K562 (cell line): ENCODE results near the gene LRRC58. TPM values are rescaled to one million over a fixed set of nuclear protein-coding genes. Genes with fewer than 3 reads are reported as not detected.

Experiments used
- ATAC-seq: fragments of 200-7000 bp; cut with Tn5 transposase; 3 replicates; pipeline ENCODE4 v1.9.1; 2020; ENCODE audit warnings: moderate library complexity
- BruUV-seq: library from RNA; stranded (reverse); fragments of 400-500 nt; replicated peaks from 2 replicates; lab custom pipeline; 2021; lab: Mats Ljungman, UMichigan
- CTCF ChIA-PET: fragments of 300-600 bp; formaldehyde crosslinking; extraction: SDS; loops from one replicate; lab custom pipeline; 2021; ENCODE audit warnings: low intra/inter-chr PET ratio; lab: Yijun Ruan, JAX
- POLR2A ChIA-PET: fragments of 300-600, 350-650 bp; sonication (Branson Sonifier 250); formaldehyde crosslinking; extraction: SDS; loops from one replicate; lab custom pipeline; 2021; ENCODE audit warnings: antibody characterized with exemption, inconsistent platforms; lab: Yijun Ruan, JAX
- DNase-seq, 4 experiments: peaks; one replicate each; pipeline versions ENCODE4 v3.0.0 to v3.0.0-alpha.2; 2011 to 2018; ENCODE audit warnings: low spot score in 3 of 4, mixed read lengths in 3 of 4; ENCODE audit errors: extremely low read depth in 1 of 4
- FAIRE-seq: peaks from 2 replicates; lab custom pipeline; 2011; peaks lifted over from hg19 to GRCh38; lab: Jason Lieb, UNC
- H2AFZ ChIP-seq: 2 replicates; pipeline ENCODE4 v1.6.0; 2011; ENCODE audit warnings: low read depth, low read length, control low read depth, inconsistent platforms
- H3K27ac ChIP-seq: fragments of 200-600 bp; 3 replicates; pipeline ENCODE4 v1.8.0; 2011; ENCODE audit warnings: low read depth, mild to moderate bottlenecking, control low read depth, inconsistent platforms, low read length, moderate library complexity, mixed read lengths; ENCODE audit errors: extremely low read depth
- H3K27me3 ChIP-seq, 2 experiments: fragments of 300-600 bp in 1 of 2; 2 replicates in 1 of 2; 3 replicates in 1 of 2; pipeline versions ENCODE4 v1.6.0 to v1.8.0; 2011; ENCODE audit warnings: inconsistent platforms in 2 of 2, low read length in 2 of 2, mild to moderate bottlenecking in 1 of 2, mixed read lengths in 1 of 2, moderate library complexity in 1 of 2; ENCODE audit not compliant: control insufficient read depth in 2 of 2, insufficient read depth in 2 of 2
- H3K36me3 ChIP-seq: fragments of 300-600 bp; 3 replicates; pipeline ENCODE4 v1.8.0; 2011; ENCODE audit warnings: mild to moderate bottlenecking, low read length, inconsistent platforms; ENCODE audit not compliant: control insufficient read depth, insufficient read depth
- H3K4me1 ChIP-seq, 2 experiments: fragments of 200-600 bp in 1 of 2; replicated peaks in 1 of 2; 2 replicates in 1 of 2; 3 replicates in 1 of 2; pipeline versions ENCODE4 v1.5.1 to v1.8.0; 2011; ENCODE audit warnings: inconsistent platforms in 2 of 2, low read length in 2 of 2, mild to moderate bottlenecking in 1 of 2, mixed read lengths in 1 of 2, moderate library complexity in 1 of 2; ENCODE audit not compliant: control insufficient read depth in 2 of 2, insufficient read depth in 2 of 2
- H3K4me2 ChIP-seq: 2 replicates; pipeline ENCODE4 v1.6.1; 2011; ENCODE audit warnings: low read length, control low read depth, inconsistent platforms, mixed read lengths; ENCODE audit not compliant: insufficient read depth
- H3K4me3 ChIP-seq: fragments of 200-600 bp; sonication (generic), shearing (Covaris generic); 2 replicates; pipeline ENCODE4 v1.5.1; 2016; ENCODE audit warnings: control low read depth, inconsistent platforms
- H3K79me2 ChIP-seq: fragments of 200-600 bp; 3 replicates; pipeline ENCODE4 v1.8.0; 2011; ENCODE audit warnings: low read length, inconsistent platforms; ENCODE audit not compliant: control insufficient read depth, insufficient read depth
- H3K9ac ChIP-seq, 2 experiments: 2 replicates each; pipeline versions ENCODE4 v1.6.0 to v1.6.1; 2011; ENCODE audit warnings: low read depth in 2 of 2, low read length in 2 of 2, control low read depth in 1 of 2, inconsistent platforms in 1 of 2, mild to moderate bottlenecking in 1 of 2, mixed read lengths in 1 of 2; ENCODE audit not compliant: insufficient read depth in 1 of 2
- H3K9me1 ChIP-seq: one replicate; pipeline ENCODE4 v1.6.0; 2011; ENCODE audit warnings: inconsistent platforms, mild to moderate bottlenecking, low read length, moderate library complexity; ENCODE audit not compliant: control insufficient read depth, insufficient read depth
- H3K9me3 ChIP-seq: replicated peaks from 2 replicates; pipeline ENCODE4 v1.5.1; 2011; ENCODE audit warnings: low read depth, low read length, inconsistent platforms; ENCODE audit not compliant: control insufficient read depth, insufficient read depth
- H4K20me1 ChIP-seq: replicated peaks from 2 replicates; pipeline ENCODE4 v1.6.1; 2011; ENCODE audit warnings: low read length, inconsistent platforms, mixed read lengths; ENCODE audit not compliant: control insufficient read depth, insufficient read depth
- C11orf30 ChIP-seq: fragments of 450-650 bp; IDR thresholded peaks from 2 replicates; pipeline ENCODE4 v1.6.1; 2016; ENCODE audit warnings: low read depth, mild to moderate bottlenecking
- CREB5 ChIP-seq: fragments of 250-450 bp; sonication (Bioruptor Pico); IDR thresholded peaks from 2 replicates; pipeline ENCODE4 v1.5.0; 2020; ENCODE audit warnings: mild to moderate bottlenecking
- HMG20B ChIP-seq: fragments of 250-450 bp; sonication (Bioruptor Pico); IDR thresholded peaks from 2 replicates; pipeline ENCODE4 v1.5.0; 2021; ENCODE audit warnings: mild to moderate bottlenecking
- KAT7 ChIP-seq: sonication (generic); formaldehyde crosslinking; IDR thresholded peaks from 2 replicates; pipeline ENCODE4 v1.8.0; 2022; ENCODE audit warnings: missing genetic modification reagents, mild to moderate bottlenecking, borderline replicate concordance
- KHSRP ChIP-seq: fragments of 450-650 bp; IDR thresholded peaks from 2 replicates; pipeline ENCODE4 v1.6.1; 2017
- L3MBTL2 ChIP-seq: fragments of 450-650 bp; IDR thresholded peaks from 2 replicates; pipeline ENCODE4 v1.6.1; 2016; ENCODE audit warnings: mild to moderate bottlenecking, moderate library complexity
- MTA3 ChIP-seq: fragments of 450-650 bp; formaldehyde crosslinking; IDR thresholded peaks from 2 replicates; pipeline ENCODE4 v1.6.1; 2017; ENCODE audit warnings: mild to moderate bottlenecking, borderline replicate concordance
- NR1H2 ChIP-seq: sonication (generic); formaldehyde crosslinking; IDR thresholded peaks from 2 replicates; pipeline ENCODE4 v1.4.0; 2020; ENCODE audit warnings: mild to moderate bottlenecking, missing genetic modification reagents
- NR2C1 ChIP-seq, 2 experiments: fragments of 450-650 bp; IDR thresholded peaks; 2 replicates each; pipeline ENCODE4 v1.6.1; 2017; ENCODE audit warnings: mild to moderate bottlenecking in 2 of 2, antibody characterized with exemption in 1 of 2, inconsistent platforms in 1 of 2, missing compliant biosample characterization in 1 of 2, missing genetic modification characterization in 1 of 2
- POLR2AphosphoS5 ChIP-seq: IDR thresholded peaks from 2 replicates; pipeline ENCODE4 v1.6.1; 2011; ENCODE audit warnings: mild to moderate bottlenecking, low read depth, low read length, moderate library complexity; ENCODE audit not compliant: control insufficient read depth, insufficient read depth
- RFX7 ChIP-seq: fragments of 250-450 bp; sonication (Bioruptor Pico); IDR thresholded peaks from 2 replicates; pipeline ENCODE4 v1.5.1; 2021; ENCODE audit warnings: mild to moderate bottlenecking
- SMAD4 ChIP-seq: fragments of 250-450 bp; sonication (Bioruptor Pico); conservative IDR thresholded peaks from 2 replicates; pipeline ENCODE4 v1.8.0; 2021; ENCODE audit warnings: inconsistent platforms, mild to moderate bottlenecking, moderate library complexity
- TARDBP ChIP-seq: fragments of 450-650 bp; IDR thresholded peaks from 2 replicates; pipeline ENCODE4 v1.6.1; 2016
- TCF3 ChIP-seq: sonication (generic); formaldehyde crosslinking; IDR thresholded peaks from 2 replicates; pipeline ENCODE4 v1.4.0; 2020; ENCODE audit warnings: mild to moderate bottlenecking, missing genetic modification reagents
- TCFL5 ChIP-seq: fragments of 250-450 bp; sonication (Bioruptor Pico); conservative IDR thresholded peaks from 2 replicates; pipeline ENCODE4 v1.6.1; 2021; ENCODE audit warnings: mild to moderate bottlenecking, moderate library complexity, matching md5 sums
- ZNF134 ChIP-seq: fragments of 250-450 bp; sonication (Bioruptor Pico); conservative IDR thresholded peaks from 2 replicates; pipeline ENCODE4 v1.4.0; 2020
- ZNF212 ChIP-seq: fragments of 450-650 bp; formaldehyde crosslinking; IDR thresholded peaks from 2 replicates; pipeline ENCODE4 v1.4.0; 2020; ENCODE audit warnings: mild to moderate bottlenecking
- ZNF586 ChIP-seq: fragments of 450-650 bp; formaldehyde crosslinking; conservative IDR thresholded peaks from 2 replicates; pipeline ENCODE4 v1.4.0; 2020; ENCODE audit warnings: mild to moderate bottlenecking, moderate library complexity
- ZNF639 ChIP-seq, 2 experiments: fragments of 200-800 bp in 1 of 2; sonication (Bioruptor generic) in 1 of 2; sonication (generic) in 1 of 2; formaldehyde crosslinking in 1 of 2; IDR thresholded peaks in 1 of 2; conservative IDR thresholded peaks in 1 of 2; 2 replicates each; pipeline versions ENCODE4 v1.5.0 to v1.6.1; 2016 to 2020; ENCODE audit warnings: missing compliant biosample characterization in 1 of 2, missing genetic modification characterization in 1 of 2, missing genetic modification reagents in 1 of 2
- in situ Hi-C: fragments of 300-500 bp; cut with MboI; formaldehyde crosslinking; loops from 4 replicates; pipeline ENCODE4 v1.15.0; 2018; ENCODE audit warnings: inconsistent platforms, mixed read lengths
- intact Hi-C: fragments of 100-400 bp; cut with micrococcal nuclease; formaldehyde crosslinking; loops from 2 replicates; pipeline ENCODE4 v1.14.2; 2022
- polyA plus RNA-seq, 8 experiments: library from polyadenylated mRNA; depleted of rRNA in 4 of 8; stranded (reverse) in 5 of 8; unstranded in 3 of 8; fragments of >200 nt; fragmentation: Nextera tagmentation in 2 of 8; fragmentation: Illumina TruSeq in 1 of 8; extraction: Ambion mirVana in 2 of 8; extraction: Trizol in 1 of 8; gene quantifications; 2 replicates each; pipeline versions ENCODE4 v1.2.1 to v1.2.3, GENCODE V29; 2011 to 2014; ENCODE audit warnings: inconsistent platforms in 1 of 8, missing spikeins in 1 of 8
- total RNA-seq, 7 experiments: library from RNA; depleted of rRNA in 6 of 7; stranded (reverse); fragments of >200 nt in 6 of 7; fragmentation: Illumina TruSeq in 2 of 7; extraction: Trizol in 2 of 7; gene quantifications; 2 replicates each; pipeline versions ENCODE4 v1.2.1 to v1.2.3, GENCODE V29; 2011 to 2021; ENCODE audit warnings: low replicate concordance in 1 of 7
- TF ChIP-seq, protein P1 (sequence below): sonication (generic); formaldehyde crosslinking; IDR thresholded peaks from 2 replicates; pipeline ENCODE4 v1.8.0; 2022; ENCODE audit warnings: missing genetic modification reagents, mild to moderate bottlenecking, borderline replicate concordance

LRRC58 gene
- total and polyA plus RNA-seq, 9 of the 15 experiments (the other 6 are each of a cell fraction or from before 2014, with no cell fraction given): 5.6 to 26.6 (median 14.8) TPM

- ChIA-PET CTCF (no interaction called here), POLR2A (interaction anchor here (0.6 to 1.0 kb wide), 2 partner anchors 21 to 948 kb away, joined by 3 read pairs; no protein-coding TSS in a partner anchor)
- intact Hi-C loops (no loop called here), in situ Hi-C loops (no loop called here)
- Histone ChIP-seq H3K36me3 (no peaks in the 10 kb centered on the region), H3K79me2 (no peaks in the 10 kb centered on the region), H3K9me3 (no peaks in the 10 kb centered on the region), H3K4me2 (no peak overlapping the region), H3K27me3 (no peaks in the 10 kb centered on the region; a peak in 1 of 5 replicates), H3K9ac (no peak overlapping the region), H3K4me3 (no peak overlapping the region), H3K27ac (no peak overlapping the region), H4K20me1 (no peaks in the 10 kb centered on the region), H2AFZ (no peak overlapping the region), H3K9me1 (no peaks in the 10 kb centered on the region), H3K4me1 (no peaks in the 10 kb centered on the region)
- ATAC-seq (no peak), FAIRE-seq (no peak), DNase-seq (no peak)
- TF ChIP-seq ZNF134 (CRISPR knock-in tag): no peak
- TF ChIP-seq ZNF586 (CRISPR knock-in tag): no peak
- TF ChIP-seq POLR2AphosphoS5: no peak
- TF ChIP-seq TCFL5 (CRISPR knock-in tag): no peak
- no peak for TF ChIP-seq ZNF639 (CRISPR knock-in tag; conservative IDR thresholded peaks at IDR 0.05 in 1 of 2, IDR thresholded peaks at IDR 0.05 in 1 of 2)
- TF ChIP-seq TCF3 (CRISPR knock-in tag): no peak
- no peak for TF ChIP-seq KHSRP
- TF ChIP-seq ZNF212 (CRISPR knock-in tag): no peak
- no peak for TF ChIP-seq HMG20B
- no peak for TF ChIP-seq NR1H2
- TF ChIP-seq TARDBP: no peak
- TF ChIP-seq SMAD4 (CRISPR knock-in tag): no peak
- TF ChIP-seq KAT7 (CRISPR knock-in tag): no peak
- no peak for TF ChIP-seq C11orf30
- no peak for TF ChIP-seq NR2C1 (IDR thresholded peaks at IDR 0.05)
- TF ChIP-seq NR2C1 (tag; IDR thresholded peaks at IDR 0.05): no peak
- no peak for TF ChIP-seq MTA3
- TF ChIP-seq L3MBTL2: no peak
- TF ChIP-seq, protein P1, sequence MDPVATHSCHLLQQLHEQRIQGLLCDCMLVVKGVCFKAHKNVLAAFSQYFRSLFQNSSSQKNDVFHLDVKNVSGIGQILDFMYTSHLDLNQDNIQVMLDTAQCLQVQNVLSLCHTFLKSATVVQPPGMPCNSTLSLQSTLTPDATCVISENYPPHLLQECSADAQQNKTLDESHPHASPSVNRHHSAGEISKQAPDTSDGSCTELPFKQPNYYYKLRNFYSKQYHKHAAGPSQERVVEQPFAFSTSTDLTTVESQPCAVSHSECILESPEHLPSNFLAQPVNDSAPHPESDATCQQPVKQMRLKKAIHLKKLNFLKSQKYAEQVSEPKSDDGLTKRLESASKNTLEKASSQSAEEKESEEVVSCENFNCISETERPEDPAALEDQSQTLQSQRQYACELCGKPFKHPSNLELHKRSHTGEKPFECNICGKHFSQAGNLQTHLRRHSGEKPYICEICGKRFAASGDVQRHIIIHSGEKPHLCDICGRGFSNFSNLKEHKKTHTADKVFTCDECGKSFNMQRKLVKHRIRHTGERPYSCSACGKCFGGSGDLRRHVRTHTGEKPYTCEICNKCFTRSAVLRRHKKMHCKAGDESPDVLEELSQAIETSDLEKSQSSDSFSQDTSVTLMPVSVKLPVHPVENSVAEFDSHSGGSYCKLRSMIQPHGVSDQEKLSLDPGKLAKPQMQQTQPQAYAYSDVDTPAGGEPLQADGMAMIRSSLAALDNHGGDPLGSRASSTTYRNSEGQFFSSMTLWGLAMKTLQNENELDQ (CRISPR knock-in tag): no peak
- no peak for TF ChIP-seq RFX7
- TF ChIP-seq CREB5: no peak
- BruUV-seq: no TSS peak
Observed at GRCh38 chr3:120357807-120358206, 8.7 kb upstream of the LRRC58 start.
